Subcutaneous abdominal adipose tissue (tissue), 5 donors: ENCODE data around the gene CHEK1.

Source experiments
- H3K27ac ChIP-seq: one replicate; pipeline ENCODE4 v1.7.0; 2013; ENCODE audit warnings: low read depth, mild to moderate bottlenecking, inconsistent platforms, low read length, moderate library complexity
- H3K27me3 ChIP-seq, 5 donors: one replicate each; pipeline ENCODE4 v1.7.0; 2013; ENCODE audit warnings: low read length in 5 of 5, inconsistent platforms in 1 of 5; ENCODE audit not compliant: control insufficient read depth in 5 of 5, insufficient read depth in 4 of 5
- H3K36me3 ChIP-seq, 5 donors: one replicate each; pipeline ENCODE4 v1.7.0; 2013; ENCODE audit warnings: low read length in 5 of 5; ENCODE audit not compliant: control insufficient read depth in 5 of 5, insufficient read depth in 5 of 5
- H3K4me1 ChIP-seq, 5 donors: one replicate each; pipeline ENCODE4 v1.7.0; 2013; ENCODE audit warnings: low read length in 5 of 5, mild to moderate bottlenecking in 3 of 5, moderate library complexity in 1 of 5; ENCODE audit not compliant: control insufficient read depth in 5 of 5, insufficient read depth in 5 of 5
- H3K4me3 ChIP-seq, 5 donors: one replicate each; pipeline ENCODE4 v1.7.0; 2013; ENCODE audit warnings: low read length in 5 of 5, low read depth in 1 of 5
- H3K9ac ChIP-seq, 5 donors: one replicate each; pipeline ENCODE4 v1.7.0; 2013; ENCODE audit warnings: low read length in 5 of 5, mild to moderate bottlenecking in 4 of 5, moderate library complexity in 3 of 5
- H3K9me3 ChIP-seq, 5 donors: one replicate each; pipeline ENCODE4 v1.7.0; 2013; ENCODE audit warnings: low read length in 5 of 5; ENCODE audit not compliant: control insufficient read depth in 5 of 5
- donor health status: healthy.
- donor health status: healthy.
- donor health status: healthy.
- donor health status: healthy.
- donor health status: healthy.

Gene CHEK1

DNA sequence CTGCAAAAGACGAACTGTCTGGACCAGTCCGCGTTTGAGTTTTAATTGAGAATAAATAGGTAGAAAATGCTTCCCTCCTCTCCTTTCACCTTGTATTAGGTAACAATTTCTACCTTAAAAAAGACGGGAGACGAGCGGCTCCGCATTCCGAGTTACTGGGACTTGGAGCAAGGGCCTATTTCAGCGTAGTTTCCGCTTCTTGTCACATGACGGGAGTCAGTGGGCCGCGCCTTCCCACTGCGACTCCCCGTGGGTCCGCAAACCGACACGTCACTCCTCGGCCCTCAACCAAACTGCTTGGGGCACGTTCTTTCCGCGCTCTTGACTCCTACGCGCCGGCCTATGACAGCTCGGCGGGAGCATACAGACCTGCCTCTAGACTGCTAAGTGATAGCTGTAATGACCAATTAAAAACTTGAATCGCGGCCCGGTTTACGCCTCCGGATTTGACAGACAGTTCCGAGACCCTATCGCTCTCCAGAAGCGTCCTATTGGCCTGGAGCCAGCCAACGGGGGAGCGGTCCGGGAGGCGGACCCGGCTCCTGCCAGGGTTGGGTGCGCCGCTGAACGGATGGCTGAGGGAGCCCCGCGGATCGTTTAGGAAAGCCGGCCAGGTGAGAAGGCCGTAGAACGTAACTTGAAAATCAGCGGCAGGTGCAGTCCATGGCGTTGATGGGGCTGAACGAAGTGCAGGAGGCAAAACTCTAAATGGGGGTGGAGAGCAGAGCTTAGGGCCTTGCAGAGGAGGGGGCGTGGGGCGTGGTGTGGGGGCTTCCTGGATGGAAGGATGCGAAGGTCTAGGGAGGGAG lies 32.5 kb upstream of the CHEK1 start, which contains the start of gene STT3A:
Gene STT3A, plus strand, starts transcription at position 548 of the 809 bp plus-strand sequence. CDS start 3,064 bp downstream, outside the sequence.
- H3K4me1 ChIP-seq: peaks cover 5 to 22% (median 17%) of the 10 kb centered on the region in 5 donors
- H3K9ac ChIP-seq: peak within 1 kb of the TSS; percentile 98 to 100 (median 98)
- peak within 1 kb of the TSS; percentile 90 to 99 (median 97) for H3K4me3 ChIP-seq

DNA sequence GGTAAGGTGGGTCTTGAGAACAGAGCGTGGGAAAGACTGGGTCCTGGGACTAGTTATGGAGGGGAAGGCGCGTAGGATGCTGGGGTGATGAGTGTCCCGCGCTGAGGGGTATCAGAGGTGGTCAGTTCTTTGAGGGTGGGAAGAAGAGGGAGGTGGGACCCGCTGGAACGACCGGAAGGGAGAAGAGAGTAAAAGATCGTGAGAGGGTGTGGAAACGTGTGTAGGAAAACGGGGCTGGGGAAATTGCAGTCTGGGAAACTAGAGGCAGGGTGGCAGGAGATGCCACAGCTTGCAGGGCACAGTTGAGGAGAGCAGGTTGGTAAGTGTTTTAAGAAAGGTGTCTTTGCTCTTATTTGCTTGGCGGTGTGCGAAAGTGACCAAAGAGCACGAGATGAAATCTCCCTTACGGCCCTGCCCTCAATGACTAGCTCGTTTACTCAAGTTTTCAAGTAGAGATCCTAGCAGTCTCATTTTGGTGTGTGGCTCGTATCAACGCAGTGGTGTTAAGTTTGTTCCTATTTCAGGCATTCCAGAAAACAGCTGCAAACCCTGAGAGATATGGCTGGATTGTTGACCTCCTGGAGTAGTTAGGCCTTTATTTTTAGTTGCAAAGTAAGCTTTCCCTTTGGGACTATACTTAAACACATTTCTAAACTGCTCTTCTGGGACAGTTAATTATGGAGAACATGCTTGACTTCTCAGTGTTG lies 31.7 kb upstream of the CHEK1 start:
- H3K4me3 ChIP-seq: peak overlapping the region; percentile 90 to 99 (median 97)
- H3K9ac ChIP-seq: peak overlapping the region; percentile 71 to 94 (median 81)
- H3K27me3 ChIP-seq: no peaks in the 10 kb centered on the region
- no peaks in the 10 kb centered on the region for H3K9me3 ChIP-seq
- peak overlapping the region; percentile 74 for H3K27ac ChIP-seq
- H3K36me3 ChIP-seq: peaks cover 4 to 14% (median 10%) of the 10 kb centered on the region in 5 donors
- H3K4me1 ChIP-seq: peaks cover 5 to 22% (median 17%) of the 10 kb centered on the region in 5 donors

More for the DNA sequence above, 32.5 kb upstream of the CHEK1 start, which contains the start of gene STT3A:
- Histone ChIP-seq H3K27ac (peak within 1 kb of the TSS; percentile 99), H3K36me3 (peaks cover 4 to 7% (median 6%) of the 10 kb centered on the region in 5 donors), H3K27me3 (no peaks in the 10 kb centered on the region), H3K9me3 (no peaks in the 10 kb centered on the region)

DNA sequence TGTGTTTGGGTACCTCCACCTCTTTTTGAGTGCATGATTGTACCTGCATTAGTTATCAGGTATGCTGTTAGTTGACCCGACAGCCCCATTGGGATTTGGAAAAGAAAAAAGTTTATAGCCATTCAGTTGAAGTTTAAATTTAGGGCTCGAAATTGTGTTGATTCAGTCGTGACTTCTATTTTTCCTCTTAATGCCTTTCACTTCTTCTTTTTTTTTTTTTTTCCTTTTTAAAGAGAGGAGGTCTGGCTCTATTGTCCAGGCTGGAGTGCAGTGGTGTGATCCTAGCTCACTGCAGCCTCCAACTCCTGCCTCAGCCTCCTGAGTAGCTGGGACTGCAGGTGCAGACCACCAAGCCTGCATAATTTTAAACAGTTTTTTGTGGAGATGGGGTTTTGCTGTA lies 30.0 kb upstream of the CHEK1 start:
- Histone ChIP-seq H3K4me3 (no peak overlapping the region), H3K27me3 (no peaks in the 10 kb centered on the region), H3K27ac (no peak overlapping the region), H3K9ac (no peak overlapping the region), H3K36me3 (peaks cover 11 to 24% (median 17%) of the 10 kb centered on the region in 5 donors), H3K9me3 (no peaks in the 10 kb centered on the region), H3K4me1 (peaks cover 5 to 22% (median 17%) of the 10 kb centered on the region in 5 donors)

DNA sequence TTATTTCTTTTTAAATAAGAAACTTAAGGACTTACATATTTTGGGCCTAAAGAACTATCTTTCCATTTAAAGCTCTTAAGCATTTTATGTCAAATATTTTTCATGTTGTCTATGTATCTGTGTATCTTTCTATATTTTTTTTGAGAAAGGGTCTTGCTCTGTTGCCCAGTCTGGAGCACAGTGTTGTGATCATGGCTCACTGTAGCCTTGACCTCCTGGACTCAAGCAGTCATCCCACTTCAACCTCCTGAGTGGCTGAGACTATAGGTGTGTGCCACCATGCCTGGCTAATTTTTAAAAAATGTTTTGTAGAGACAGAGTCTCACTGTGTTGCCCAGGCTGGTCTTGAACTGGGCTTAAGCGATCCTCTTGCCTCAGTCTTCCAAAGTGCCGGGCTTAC lies 24.3 kb upstream of the CHEK1 start:
- Histone ChIP-seq H3K27ac (no peak overlapping the region), H3K9ac (no peak overlapping the region), H3K36me3 (peaks cover 47 to 79% (median 65%) of the 10 kb centered on the region in 5 donors), H3K9me3 (no peaks in the 10 kb centered on the region), H3K27me3 (no peaks in the 10 kb centered on the region), H3K4me3 (no peak overlapping the region), H3K4me1 (no peaks in the 10 kb centered on the region)

DNA sequence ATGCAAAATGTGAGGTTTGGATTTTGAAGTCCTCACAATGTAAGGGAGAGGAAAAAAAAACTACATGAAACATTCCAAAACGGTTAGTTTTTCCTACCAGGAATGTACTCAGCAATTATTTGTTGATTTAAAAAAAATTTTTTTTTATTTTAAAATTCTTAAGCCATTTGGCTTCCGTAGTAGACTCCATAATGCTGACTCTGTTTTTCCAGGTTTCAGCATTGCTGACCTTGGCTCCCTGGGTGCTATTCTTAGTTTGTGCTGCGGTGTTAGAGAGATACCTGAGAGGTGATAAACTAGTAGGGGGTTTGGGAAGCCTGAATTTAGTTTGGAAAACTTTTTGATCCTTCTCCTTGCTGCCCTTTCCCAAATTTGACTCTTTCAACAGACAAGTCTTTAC lies 21.8 kb upstream of the CHEK1 start:
- H3K9ac ChIP-seq: no peak overlapping the region
- H3K4me1 ChIP-seq: no peaks in the 10 kb centered on the region
- no peak overlapping the region for H3K27ac ChIP-seq
- H3K9me3 ChIP-seq: no peaks in the 10 kb centered on the region
- peaks cover 64 to 91% (median 81%) of the 10 kb centered on the region in 5 donors for H3K36me3 ChIP-seq
- no peak overlapping the region for H3K4me3 ChIP-seq
- no peaks in the 10 kb centered on the region for H3K27me3 ChIP-seq

DNA sequence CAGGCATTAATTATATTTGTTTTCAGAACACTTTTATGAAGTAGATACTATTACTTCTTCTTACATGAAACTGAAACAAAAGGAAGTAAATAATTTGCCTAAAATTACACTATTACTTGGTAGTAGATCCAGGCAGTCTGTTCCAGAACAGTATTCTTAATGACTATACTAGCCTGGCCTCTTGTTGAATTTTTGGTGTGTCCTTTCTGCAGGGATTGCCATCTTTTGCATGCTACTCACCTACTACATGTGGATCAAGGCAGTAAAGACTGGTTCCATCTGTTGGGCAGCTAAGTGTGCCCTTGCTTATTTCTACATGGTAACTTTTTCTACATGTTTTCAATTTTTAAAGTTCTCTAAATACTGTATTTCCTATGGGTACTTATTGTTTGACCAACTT lies 19.5 kb upstream of the CHEK1 start:
- no peak overlapping the region for H3K9ac ChIP-seq
- no peak overlapping the region for H3K27ac ChIP-seq
- peaks cover 72 to 98% (median 88%) of the 10 kb centered on the region in 5 donors for H3K36me3 ChIP-seq
- no peaks in the 10 kb centered on the region for H3K9me3 ChIP-seq
- no peak overlapping the region for H3K4me3 ChIP-seq
- no peaks in the 10 kb centered on the region for H3K27me3 ChIP-seq
- H3K4me1 ChIP-seq: no peaks in the 10 kb centered on the region

DNA sequence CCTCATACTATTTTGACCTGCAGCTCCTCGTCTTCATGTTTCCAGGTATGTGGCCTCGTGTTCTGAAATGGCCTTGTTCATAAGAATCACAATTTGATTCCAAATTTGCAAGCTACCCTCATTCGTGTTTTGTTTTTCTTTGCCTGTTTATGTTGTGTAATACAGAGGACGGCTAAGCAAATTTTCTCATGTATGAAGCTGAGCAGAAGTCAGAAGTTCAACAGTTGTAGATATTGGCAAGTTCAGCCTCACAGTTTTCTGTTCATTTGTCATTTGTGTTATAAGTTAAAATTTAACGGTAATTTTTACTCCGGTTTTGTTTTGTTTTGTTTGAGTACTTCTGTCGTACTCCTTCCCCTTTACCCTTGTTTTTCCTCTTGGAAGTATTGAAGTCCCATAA lies 15.4 kb upstream of the CHEK1 start:
- peaks cover 82 to 98% (median 85%) of the 10 kb centered on the region in 5 donors for H3K36me3 ChIP-seq

DNA sequence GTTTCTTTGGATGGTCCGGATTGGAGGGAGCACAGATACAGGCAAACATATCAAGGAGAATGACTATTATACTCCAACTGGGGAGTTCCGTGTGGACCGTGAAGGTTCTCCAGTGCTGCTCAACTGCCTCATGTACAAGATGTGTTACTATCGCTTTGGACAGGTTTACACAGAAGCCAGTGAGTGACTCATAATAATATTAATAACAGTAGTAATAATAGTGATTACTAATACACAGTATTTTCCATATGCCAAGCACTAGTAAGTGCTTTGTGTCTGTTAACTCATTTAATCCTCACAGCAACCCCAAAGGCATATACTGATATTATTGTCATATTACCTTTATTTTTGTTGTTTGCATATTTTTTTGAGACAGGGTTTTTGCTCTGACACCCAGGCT lies 6.6 kb upstream of the CHEK1 start:
- Histone ChIP-seq H3K36me3 (peaks cover 61 to 86% (median 75%) of the 10 kb centered on the region in 5 donors), H3K4me3 (no peak overlapping the region), H3K27me3 (no peaks in the 10 kb centered on the region), H3K27ac (no peak overlapping the region), H3K9ac (no peak overlapping the region), H3K4me1 (peaks cover 0 to 7% (median 6%) of the 10 kb centered on the region in 5 donors), H3K9me3 (no peaks in the 10 kb centered on the region)

More for the DNA sequence above, 15.4 kb upstream of the CHEK1 start:
- Histone ChIP-seq H3K27me3 (no peaks in the 10 kb centered on the region), H3K4me3 (no peak overlapping the region), H3K4me1 (no peaks in the 10 kb centered on the region), H3K9me3 (no peaks in the 10 kb centered on the region), H3K27ac (no peak overlapping the region), H3K9ac (no peak overlapping the region)

DNA sequence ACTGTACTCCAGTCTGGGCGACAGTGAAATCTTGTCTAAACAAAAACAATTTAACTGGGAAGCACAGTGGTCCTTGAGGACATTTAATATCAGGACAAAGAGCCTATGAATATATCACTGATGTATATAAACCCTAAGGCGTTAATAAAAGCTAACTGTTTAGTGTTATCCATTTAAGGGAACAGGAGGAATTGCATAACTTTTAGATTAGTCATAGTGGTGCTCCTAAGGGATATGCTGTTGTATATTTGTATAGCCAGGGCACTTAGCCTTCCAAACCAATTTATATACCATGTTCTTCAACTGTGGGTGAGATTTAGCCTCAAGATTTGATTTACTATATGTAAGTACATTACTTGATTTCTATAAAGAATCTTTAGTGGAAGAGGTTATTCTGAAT lies 3.0 kb upstream of the CHEK1 start:
- peaks cover 1 to 29% (median 23%) of the 10 kb centered on the region in 5 donors for H3K4me1 ChIP-seq
- no peaks in the 10 kb centered on the region for H3K9me3 ChIP-seq
- peaks cover 39 to 51% (median 45%) of the 10 kb centered on the region in 5 donors for H3K36me3 ChIP-seq
- no peak overlapping the region for H3K9ac ChIP-seq
- no peak overlapping the region for H3K4me3 ChIP-seq
- no peak overlapping the region for H3K27ac ChIP-seq
- H3K27me3 ChIP-seq: no peaks in the 10 kb centered on the region

DNA sequence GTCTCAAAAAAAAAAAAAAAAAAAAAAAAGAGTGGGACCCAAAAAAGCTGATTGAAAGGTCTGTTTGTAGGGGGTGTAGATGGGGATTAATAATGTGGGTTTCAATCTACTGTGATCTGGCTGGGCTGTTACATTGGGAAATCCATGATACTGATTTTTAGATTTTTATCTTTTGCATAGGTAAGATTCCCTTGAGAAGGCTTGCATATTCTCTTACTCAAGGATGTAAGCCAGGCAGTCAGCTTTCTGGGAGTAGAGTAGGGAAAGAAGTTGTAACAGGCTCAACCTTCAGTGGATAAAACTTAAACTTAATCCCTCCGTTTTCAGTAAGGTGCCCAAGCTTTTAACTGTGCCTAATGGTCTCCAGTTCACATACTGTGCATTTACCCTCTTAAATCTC lies 1.9 kb upstream of the CHEK1 start:
- no peak overlapping the region for H3K27ac ChIP-seq
- no peaks in the 10 kb centered on the region for H3K27me3 ChIP-seq
- H3K9me3 ChIP-seq: no peaks in the 10 kb centered on the region
- no peak overlapping the region for H3K9ac ChIP-seq
- H3K4me3 ChIP-seq: no peak overlapping the region
- peaks cover 1 to 30% (median 23%) of the 10 kb centered on the region in 5 donors for H3K4me1 ChIP-seq
- H3K36me3 ChIP-seq: peaks cover 29 to 40% (median 35%) of the 10 kb centered on the region in 5 donors
